ENCODE measurements around the gene KRT85. TPM values are rescaled to one million over a fixed set of nuclear protein-coding genes. Genes with fewer than 3 reads are reported as not detected.

KRT85 gene
- total and polyA plus RNA-seq, 2 experiments from 2014 or later = not detected

DNA sequence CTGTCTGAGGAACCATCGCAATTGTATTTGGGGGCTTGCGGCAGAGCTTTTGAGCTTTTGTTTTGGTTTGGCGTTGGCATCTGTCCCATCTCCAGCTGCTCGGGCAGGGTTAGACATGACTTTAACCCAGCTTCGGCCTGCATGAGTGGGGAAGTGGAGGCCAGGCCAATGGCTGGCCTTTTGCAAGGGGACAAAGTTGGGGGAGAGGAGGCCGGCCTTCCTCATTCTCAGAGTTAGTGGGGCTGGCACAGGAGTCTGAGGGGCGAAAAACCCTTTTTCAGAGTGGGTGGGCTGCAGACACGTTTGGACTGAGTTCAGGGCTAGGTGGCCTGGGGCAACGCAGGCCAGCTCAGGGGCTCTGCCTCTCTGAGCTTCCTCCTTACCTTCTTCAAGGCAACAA lies 33.6 kb upstream of the KRT85 start:
- in situ Hi-C loops (cut with MboI) = no loop called here
- peaks cover 24% of the 10 kb centered on the region for H3K27me3 ChIP-seq (replicated peaks; ENCODE audit: insufficient read depth)
- no peak overlapping the region for H3K4me2 ChIP-seq (ENCODE audit: unreplicated experiment)

DNA sequence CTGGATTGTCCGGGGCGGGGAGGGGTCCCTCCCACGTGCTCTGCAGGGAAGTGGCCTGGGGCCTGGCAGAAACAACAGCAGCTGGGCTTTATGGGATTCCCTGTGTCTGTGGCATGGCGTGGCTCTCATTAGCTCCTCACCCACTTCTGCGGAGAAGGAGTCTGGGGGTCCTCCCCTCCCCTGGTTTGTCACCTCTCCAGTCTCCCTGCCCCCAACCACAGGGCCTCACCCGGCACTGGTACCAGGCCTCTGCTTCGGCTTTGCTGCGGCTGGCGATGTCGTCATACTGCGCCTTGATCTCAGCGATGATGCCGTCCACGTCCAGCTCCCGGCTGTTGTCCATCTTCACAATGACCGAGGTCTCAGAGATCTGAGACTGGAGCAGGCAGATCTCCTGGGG lies 32.5 kb upstream of the KRT85 start:
- no peak overlapping the region for H3K27ac ChIP-seq
- no peaks in the 10 kb centered on the region for H4K20me1 ChIP-seq (ENCODE audit: insufficient read depth)
- H3K4me2 ChIP-seq (ENCODE audit: unreplicated experiment) = no peak overlapping the region
- DNase-seq = no peak
- no peak overlapping the region for H2AFZ ChIP-seq
- in situ Hi-C loops (cut with MboI) = loop anchor here (25.0 kb wide), 1 partner anchor 588 kb away; no protein-coding TSS in a partner anchor
- no peak overlapping the region for H3K4me3 ChIP-seq
- WGBS, 2 experiments (ENCODE audit: low coverage in 1 of 2, low lambda C conversion rate in 2 of 2, missing lambda C conversion rate in 2 of 2) = 86 to 90% methylated on average over 16 of the region's 16 CpGs
- no peaks in the 10 kb centered on the region for H3K9me2 ChIP-seq (ENCODE audit: insufficient read depth)
- H3K4me1 ChIP-seq (ENCODE audit: insufficient read depth) = no peaks in the 10 kb centered on the region
- no peaks in the 10 kb centered on the region for H3F3A ChIP-seq (ENCODE audit: insufficient read depth)
- no peak overlapping the region for H3K9ac ChIP-seq
- no peaks in the 10 kb centered on the region for H3K79me2 ChIP-seq (ENCODE audit: insufficient read depth)
- H3K9me3 ChIP-seq (ENCODE audit: low read depth) = no peaks in the 10 kb centered on the region
- H3K27me3 ChIP-seq (replicated peaks; ENCODE audit: insufficient read depth) = peaks cover 32% of the 10 kb centered on the region
- H3K36me3 ChIP-seq (ENCODE audit: low read depth) = no peaks in the 10 kb centered on the region
- TF ChIP-seq EZH2 (IDR thresholded peaks at IDR 0.05; ENCODE audit: insufficient read depth, poor library complexity, severe bottlenecking) (no peak), EZH2phosphoT487 (IDR thresholded peaks at IDR 0.05; ENCODE audit: insufficient read depth, low read depth) (no peak)

More for the DNA sequence above, 33.6 kb upstream of the KRT85 start:
- no peak for DNase-seq
- no peaks in the 10 kb centered on the region for H3K4me1 ChIP-seq (ENCODE audit: insufficient read depth)
- H3K27ac ChIP-seq = no peak overlapping the region
- H3K79me2 ChIP-seq (ENCODE audit: insufficient read depth) = no peaks in the 10 kb centered on the region
- H3F3A ChIP-seq (ENCODE audit: insufficient read depth) = no peaks in the 10 kb centered on the region
- no peaks in the 10 kb centered on the region for H3K36me3 ChIP-seq (ENCODE audit: low read depth)
- H4K20me1 ChIP-seq (ENCODE audit: insufficient read depth) = no peaks in the 10 kb centered on the region
- H3K4me3 ChIP-seq = no peak overlapping the region
- no peak overlapping the region for H2AFZ ChIP-seq
- WGBS, 2 experiments (ENCODE audit: low coverage in 1 of 2, low lambda C conversion rate in 2 of 2, missing lambda C conversion rate in 2 of 2) = 74 to 79% methylated on average over 9 of the region's 9 CpGs
- no peak overlapping the region for H3K9ac ChIP-seq
- TF ChIP-seq EZH2phosphoT487 (IDR thresholded peaks at IDR 0.05; ENCODE audit: insufficient read depth, low read depth) = no peak
- TF ChIP-seq EZH2 (IDR thresholded peaks at IDR 0.05; ENCODE audit: insufficient read depth, poor library complexity, severe bottlenecking) = no peak
- no peaks in the 10 kb centered on the region for H3K9me2 ChIP-seq (ENCODE audit: insufficient read depth)
- no peaks in the 10 kb centered on the region for H3K9me3 ChIP-seq (ENCODE audit: low read depth)

DNA sequence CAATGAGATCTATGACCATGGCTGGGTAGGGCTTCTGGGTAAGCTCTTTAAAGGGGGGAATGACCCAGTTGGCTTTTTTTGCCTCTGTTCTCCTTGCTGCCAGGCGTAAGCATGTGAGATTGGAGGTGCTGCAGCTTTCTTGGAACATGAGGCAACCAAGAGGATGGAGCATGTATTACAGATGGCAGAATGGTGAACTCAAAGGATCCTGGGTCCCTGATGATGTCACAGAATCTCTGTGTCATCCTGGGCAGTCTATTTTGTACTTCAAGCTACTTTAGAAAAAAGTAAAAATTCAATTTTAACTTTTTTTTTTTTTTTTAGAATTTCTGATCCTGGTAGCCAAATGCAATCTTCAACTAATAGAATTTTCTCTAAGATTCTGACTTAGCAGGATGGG lies 30.9 kb upstream of the KRT85 start:
- Histone ChIP-seq H3K79me2 (ENCODE audit: insufficient read depth) (no peaks in the 10 kb centered on the region), H3K9me3 (ENCODE audit: low read depth) (no peaks in the 10 kb centered on the region), H3K36me3 (ENCODE audit: low read depth) (no peaks in the 10 kb centered on the region), H3K9ac (no peak overlapping the region), H3K27ac (no peak overlapping the region), H3F3A (ENCODE audit: insufficient read depth) (no peaks in the 10 kb centered on the region), H2AFZ (no peak overlapping the region), H4K20me1 (ENCODE audit: insufficient read depth) (no peaks in the 10 kb centered on the region), H3K9me2 (ENCODE audit: insufficient read depth) (no peaks in the 10 kb centered on the region), H3K4me2 (ENCODE audit: unreplicated experiment) (no peak overlapping the region), H3K4me3 (no peak overlapping the region), H3K27me3 (replicated peaks; ENCODE audit: insufficient read depth) (peaks cover 32% of the 10 kb centered on the region), H3K4me1 (ENCODE audit: insufficient read depth) (no peaks in the 10 kb centered on the region)
- TF ChIP-seq EZH2phosphoT487 (IDR thresholded peaks at IDR 0.05; ENCODE audit: insufficient read depth, low read depth) = no peak
- no peak for TF ChIP-seq EZH2 (IDR thresholded peaks at IDR 0.05; ENCODE audit: insufficient read depth, poor library complexity, severe bottlenecking)
- DNase-seq = peak; percentile 57
- WGBS, 2 experiments (ENCODE audit: low coverage in 1 of 2, low lambda C conversion rate in 2 of 2, missing lambda C conversion rate in 2 of 2) = 59 to 64% methylated on average over 1 of the region's 1 CpG
- in situ Hi-C loops (cut with MboI) = loop anchor here (25.0 kb wide), 1 partner anchor 589 kb away; no protein-coding TSS in a partner anchor

DNA sequence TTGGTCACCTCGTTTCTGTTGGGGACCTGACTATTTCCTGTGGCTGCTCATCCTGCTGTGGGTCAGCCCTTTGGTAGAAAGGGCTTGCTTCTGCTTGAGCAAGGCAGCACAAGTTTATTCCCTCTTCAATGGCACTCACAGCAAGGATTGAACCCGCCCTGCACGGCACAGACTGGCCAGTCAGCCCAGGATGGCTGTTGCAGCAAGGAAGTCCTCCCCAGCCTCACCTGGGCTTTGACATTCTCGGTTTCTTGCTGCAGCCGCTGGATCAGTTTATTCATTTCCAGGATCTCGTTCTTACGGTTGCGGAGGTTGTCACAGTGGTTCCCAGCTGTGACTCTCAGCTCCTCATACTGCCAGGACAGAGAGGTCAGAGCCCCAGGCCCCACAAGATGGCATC lies 29.4 kb upstream of the KRT85 start:
- Histone ChIP-seq H3K9me2 (ENCODE audit: insufficient read depth) (no peaks in the 10 kb centered on the region), H3K9ac (no peak overlapping the region), H3K79me2 (ENCODE audit: insufficient read depth) (no peaks in the 10 kb centered on the region), H3K9me3 (ENCODE audit: low read depth) (no peaks in the 10 kb centered on the region), H3K27me3 (replicated peaks; ENCODE audit: insufficient read depth) (peaks cover 32% of the 10 kb centered on the region), H2AFZ (no peak overlapping the region), H3K36me3 (ENCODE audit: low read depth) (no peaks in the 10 kb centered on the region), H3K4me1 (ENCODE audit: insufficient read depth) (no peaks in the 10 kb centered on the region), H3K4me2 (ENCODE audit: unreplicated experiment) (no peak overlapping the region), H4K20me1 (ENCODE audit: insufficient read depth) (no peaks in the 10 kb centered on the region), H3F3A (ENCODE audit: insufficient read depth) (no peaks in the 10 kb centered on the region), H3K4me3 (no peak overlapping the region), H3K27ac (no peak overlapping the region)
- 61 to 72% methylated on average over 8 of the region's 8 CpGs for WGBS, 2 experiments (ENCODE audit: low coverage in 1 of 2, low lambda C conversion rate in 2 of 2, missing lambda C conversion rate in 2 of 2)
- no peak for TF ChIP-seq EZH2phosphoT487 (IDR thresholded peaks at IDR 0.05; ENCODE audit: insufficient read depth, low read depth)
- TF ChIP-seq EZH2 (IDR thresholded peaks at IDR 0.05; ENCODE audit: insufficient read depth, poor library complexity, severe bottlenecking) = no peak
- in situ Hi-C loops (cut with MboI) = loop anchor here (25.0 kb wide), 1 partner anchor 591 kb away; no protein-coding TSS in a partner anchor
- no peak for DNase-seq
